GM18502 (cell line): ENCODE measurements around the gene TTC34.
"Not testable (repeated sequence)": the region's sequence is repeated elsewhere in the genome, so short reads cannot be mapped to it uniquely, and the experiment has no call there.

ENCODE experiments used
- ATAC-seq: cut with Tn5 transposase; IDR thresholded peaks from one replicate; pipeline ENCODE4 v1.9.1; 2021; ENCODE audit warnings: mild to moderate bottlenecking; ENCODE audit not compliant: unreplicated experiment, poor library complexity

TTC34 gene

DNA sequence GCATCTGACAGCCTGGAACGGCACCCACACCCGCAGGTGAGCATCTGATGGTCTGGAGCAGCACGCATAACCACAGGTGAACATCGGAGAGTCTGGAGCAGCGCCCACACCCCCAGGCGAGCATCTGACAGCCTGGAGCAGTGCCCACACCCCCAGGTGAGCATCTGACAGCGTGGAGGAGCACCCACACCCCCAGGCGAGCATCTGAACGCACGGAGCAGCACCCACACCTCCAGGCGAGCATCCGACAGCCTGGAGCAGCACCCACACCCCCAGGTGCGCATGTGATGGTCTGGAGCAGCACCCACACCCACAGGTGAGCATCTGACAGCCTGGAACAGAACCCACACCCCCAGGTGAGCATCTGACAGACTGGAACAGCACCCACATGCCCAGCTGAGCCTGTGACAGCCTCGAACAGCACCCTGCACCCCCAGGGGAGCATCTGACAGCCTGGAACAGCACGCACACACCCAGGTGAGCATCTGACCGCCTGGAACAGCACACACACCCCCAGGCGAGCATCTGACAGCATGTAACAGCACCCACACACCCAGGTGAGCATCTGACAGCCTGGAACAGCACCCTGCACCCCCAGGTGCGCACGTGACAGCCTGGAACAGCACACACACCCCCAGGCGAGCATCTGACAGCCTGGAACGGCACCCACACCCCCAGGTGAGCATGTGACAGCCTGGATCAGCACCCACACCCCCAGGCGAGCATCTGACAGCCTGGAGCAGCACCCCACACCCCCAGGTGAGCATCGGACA lies 115.2 kb downstream of the TTC34 start:
- ATAC-seq, result not testable (repeated sequence)

DNA sequence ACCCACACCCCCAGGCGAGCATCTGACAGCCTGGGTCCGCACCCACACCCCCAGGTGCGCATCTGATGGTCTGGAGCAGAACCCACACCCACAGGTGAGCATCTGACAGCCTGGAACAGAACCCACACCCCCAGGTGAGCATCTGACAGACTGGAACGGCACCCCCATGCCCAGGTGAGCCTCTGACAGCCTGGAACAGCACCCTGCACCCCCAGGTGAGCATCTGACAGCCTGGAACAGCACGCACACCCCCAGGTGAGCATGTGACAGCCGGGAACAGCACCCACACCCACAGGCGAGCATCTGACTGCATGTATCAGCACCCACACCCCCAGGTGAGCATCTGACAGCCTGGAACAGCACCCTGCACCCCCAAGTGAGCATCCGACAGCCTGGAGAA lies 115.8 kb downstream of the TTC34 start:
- not testable (repeated sequence) for ATAC-seq

DNA sequence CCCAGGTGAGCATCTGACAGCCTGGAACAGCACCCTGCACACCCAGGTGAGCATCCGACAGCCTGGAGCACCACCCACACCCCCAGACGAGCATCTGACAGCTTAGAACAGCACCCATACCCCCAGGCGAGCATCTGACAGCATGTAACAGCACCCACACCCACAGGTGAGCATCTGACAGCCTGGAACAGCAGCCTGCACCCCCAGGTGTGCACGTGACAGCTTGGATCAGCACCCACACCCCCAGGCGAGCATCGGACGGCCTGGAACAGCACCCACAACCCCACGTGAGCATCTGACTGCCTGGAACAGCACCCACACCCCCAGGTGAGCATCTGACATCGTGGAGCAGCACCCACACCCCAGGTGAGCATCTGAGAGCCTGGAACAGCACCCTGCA lies 116.6 kb downstream of the TTC34 start:
- not testable (repeated sequence) for ATAC-seq

DNA sequence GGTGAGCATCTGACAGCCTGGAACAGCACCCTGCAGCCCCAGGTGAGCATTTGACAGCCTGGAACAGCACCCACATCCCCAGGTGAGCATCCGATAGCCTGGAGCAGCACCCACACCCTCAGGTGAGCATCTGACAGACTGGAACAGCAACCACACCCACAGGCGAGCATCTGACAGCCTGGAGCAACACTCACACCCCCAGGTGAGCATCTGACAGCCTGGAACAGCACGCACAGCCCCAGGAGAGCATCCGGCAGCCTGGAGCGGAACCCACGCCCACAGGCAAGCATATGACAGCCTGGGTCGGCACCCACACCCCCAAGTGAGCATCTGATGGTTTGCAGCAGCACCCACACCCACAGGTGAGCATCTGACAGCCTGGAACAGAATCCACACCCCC lies 117.5 kb downstream of the TTC34 start:
- ATAC-seq, result not testable (repeated sequence)

DNA sequence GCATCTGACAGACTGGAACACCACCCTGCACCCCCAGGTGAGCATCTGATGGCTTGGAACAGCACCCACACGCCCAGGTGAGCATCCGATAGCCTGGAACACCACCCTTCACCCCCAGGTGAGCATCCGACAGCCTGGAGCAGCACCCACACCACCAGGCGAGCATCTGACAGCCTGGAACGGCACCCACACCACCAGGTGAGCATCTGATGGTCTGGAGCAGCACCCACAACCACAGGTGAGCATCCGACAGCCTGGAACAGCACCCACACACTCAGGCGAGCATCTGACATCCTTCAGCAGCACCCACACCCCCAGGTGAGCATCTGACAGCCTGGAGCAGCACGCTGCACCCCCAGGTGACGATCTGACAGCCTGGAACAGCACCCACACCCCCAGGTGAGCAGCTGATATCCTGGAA lies 118.2 kb downstream of the TTC34 start:
- ATAC-seq, result not testable (repeated sequence)

DNA sequence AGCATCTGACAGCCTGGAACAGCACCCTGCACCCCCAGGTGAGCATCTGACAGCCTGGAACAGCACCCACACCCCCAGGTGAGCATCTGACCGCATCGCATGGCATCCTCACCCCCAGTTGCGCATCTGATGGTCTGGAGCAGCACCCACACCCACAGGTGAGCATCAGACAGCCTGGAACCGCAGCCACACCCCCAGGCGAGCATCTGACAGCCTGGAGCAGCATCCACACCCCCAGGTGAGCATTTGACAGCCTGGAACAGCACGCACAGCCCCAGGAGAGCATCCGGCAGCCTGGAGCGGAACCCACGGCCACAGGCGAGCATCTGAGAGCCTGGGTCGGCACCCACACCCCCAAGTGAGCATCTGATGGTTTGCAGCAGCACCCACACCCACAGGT lies 118.6 kb downstream of the TTC34 start:
- ATAC-seq, result not testable (repeated sequence)

DNA sequence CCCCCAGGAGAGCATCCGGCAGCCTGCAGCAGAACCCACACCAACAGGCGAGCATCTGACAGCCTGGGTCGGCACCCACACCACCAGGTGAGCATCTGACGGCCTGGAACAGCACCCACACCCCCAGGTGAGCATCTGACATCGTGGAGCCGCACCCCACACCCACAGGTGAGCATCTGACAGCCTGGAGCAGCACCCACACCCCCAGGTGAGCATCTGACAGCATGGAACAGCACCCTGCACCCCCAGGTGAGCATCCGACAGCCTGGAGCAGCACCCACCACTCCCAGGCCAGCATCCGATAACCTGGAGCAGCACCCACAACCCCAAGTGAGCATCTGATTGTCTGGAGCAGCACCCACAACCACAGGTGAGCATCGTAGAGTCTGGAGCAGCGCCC lies 124.8 kb downstream of the TTC34 start:
- not testable (repeated sequence) for ATAC-seq

DNA sequence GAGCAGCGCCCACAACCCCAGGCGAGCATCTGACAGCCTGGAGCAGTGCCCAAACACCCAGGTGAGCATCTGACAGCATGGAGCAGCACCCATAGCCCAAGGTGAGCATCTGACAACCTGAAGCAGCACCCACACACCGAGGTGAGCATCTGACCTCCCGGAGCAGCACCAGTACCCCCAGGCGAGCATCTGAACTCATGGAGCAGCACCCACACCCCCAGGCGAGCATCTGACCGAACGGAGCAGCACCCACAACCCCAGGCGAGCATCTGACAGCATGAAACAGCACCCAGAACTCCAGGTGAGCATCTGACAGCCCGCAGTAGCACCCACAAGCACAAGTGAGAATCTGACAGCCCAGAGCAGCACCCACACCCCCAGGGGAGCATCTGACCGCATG lies 129.8 kb downstream of the TTC34 start:
- not testable (repeated sequence) for ATAC-seq

DNA sequence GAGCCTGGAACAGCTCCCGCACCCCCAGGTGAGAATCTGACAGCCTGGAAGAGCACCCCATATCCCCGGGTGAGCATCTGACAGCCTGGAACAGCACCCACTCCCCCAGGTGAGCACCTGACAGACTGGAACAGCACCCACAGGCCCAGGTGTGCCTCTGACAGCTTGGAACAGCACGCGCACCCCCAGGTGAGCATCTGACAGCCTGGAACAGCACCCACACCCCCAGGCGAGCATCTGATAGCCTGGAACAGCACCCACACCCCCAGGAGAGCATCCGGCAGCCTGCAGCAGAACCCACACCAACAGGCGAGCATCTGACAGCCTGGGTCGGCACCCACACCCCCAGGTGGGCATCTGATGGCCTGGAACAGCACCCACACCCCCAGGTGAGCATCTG lies 141.7 kb downstream of the TTC34 start:
- ATAC-seq, result not testable (repeated sequence)

DNA sequence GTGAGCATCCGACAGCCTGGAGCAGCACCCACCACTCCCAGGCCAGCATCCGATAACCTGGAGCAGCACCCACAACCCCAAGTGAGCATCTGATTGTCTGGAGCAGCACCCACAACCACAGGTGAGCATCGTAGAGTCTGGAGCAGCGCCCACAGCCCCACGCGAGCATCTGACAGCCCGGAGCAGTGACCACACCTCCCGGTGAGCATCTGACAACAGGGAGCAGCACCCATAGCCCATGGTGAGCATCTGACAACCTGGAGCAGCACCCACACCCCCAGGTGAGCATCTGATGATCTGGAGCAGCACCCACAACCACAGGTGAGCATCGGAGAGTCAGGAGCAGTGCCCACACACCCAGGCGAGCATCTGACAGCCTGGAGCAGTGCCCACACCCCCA lies 143.6 kb downstream of the TTC34 start:
- ATAC-seq, result not testable (repeated sequence)

DNA sequence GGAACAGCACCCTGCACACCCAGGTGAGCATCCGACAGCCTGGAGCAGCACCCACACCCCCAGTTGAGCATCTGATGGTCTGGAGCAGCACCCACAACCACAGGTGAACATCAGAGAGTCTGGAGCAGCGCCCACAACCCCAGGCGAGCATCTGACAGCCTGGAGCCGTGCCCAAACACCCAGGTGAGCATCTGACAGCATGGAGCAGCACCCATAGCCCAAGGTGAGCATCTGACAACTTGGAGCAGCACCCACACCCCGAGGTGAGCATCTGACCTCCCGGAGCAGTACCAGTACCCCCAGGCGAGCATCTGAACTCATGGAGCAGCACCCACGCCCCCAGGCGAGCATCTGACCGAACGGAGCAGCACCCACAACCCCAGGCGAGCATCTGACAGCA lies 144.4 kb downstream of the TTC34 start:
- not testable (repeated sequence) for ATAC-seq

DNA sequence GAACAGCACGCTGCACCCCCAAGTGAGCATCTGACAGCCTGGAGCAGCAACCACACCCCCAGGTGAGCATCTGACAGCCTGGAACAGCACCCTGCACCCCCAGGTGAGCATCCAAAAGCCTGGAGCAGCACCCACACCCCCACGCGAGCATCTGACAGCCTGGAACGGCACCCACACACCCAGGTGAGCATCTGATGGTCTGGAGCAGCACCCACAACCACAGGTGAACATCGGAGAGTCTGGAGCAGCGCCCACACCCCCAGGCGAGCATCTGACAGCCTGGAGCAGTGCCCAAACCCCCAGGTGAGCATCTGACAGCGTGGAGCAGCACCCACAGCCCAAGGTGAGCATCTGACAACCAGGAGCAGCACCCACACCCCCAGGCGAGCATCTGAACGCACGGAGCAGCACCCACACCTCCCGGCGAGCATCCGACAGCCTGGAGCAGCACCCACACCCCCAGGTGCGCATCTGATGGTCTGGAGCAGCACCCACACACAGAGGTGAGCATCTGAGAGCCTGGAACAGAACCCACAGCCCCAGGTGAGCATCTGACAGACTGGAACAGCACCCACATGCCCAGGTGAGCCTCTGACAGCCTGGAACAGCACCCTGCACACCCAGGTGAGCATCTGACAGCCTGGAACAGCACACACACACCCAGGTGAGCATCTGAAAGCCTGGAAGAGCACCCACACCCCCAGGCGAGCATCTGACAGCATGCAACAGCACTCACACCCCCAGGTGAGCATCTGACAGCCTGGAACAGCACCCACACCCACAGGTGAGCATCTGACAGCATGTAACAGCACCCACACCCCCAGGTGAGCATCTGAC lies 145.7 kb downstream of the TTC34 start:
- ATAC-seq, result not testable (repeated sequence)

DNA sequence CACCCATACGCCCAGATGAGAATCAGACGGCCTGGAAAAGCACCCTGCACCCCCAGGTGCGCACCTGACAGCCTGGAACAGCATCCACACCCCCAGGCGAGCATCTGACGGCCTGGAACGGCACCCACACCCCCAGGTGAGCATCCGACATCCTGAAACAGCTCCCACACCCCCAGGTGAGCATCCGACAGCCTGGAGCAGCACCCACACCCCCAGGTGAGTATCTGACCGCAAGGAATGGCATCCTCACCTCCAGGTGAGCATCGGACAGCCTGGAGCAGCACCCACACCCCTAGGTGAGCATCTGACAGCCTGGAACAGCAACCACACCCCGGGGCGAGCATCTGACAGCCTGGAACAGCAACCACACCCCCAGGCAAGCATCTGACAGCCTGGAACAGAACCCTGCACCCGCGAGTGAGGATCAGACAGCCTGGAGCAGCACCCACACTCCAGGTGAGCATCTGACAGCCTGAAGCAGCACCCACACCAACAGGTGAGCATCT lies 147.0 kb downstream of the TTC34 start:
- ATAC-seq, result not testable (repeated sequence)

DNA sequence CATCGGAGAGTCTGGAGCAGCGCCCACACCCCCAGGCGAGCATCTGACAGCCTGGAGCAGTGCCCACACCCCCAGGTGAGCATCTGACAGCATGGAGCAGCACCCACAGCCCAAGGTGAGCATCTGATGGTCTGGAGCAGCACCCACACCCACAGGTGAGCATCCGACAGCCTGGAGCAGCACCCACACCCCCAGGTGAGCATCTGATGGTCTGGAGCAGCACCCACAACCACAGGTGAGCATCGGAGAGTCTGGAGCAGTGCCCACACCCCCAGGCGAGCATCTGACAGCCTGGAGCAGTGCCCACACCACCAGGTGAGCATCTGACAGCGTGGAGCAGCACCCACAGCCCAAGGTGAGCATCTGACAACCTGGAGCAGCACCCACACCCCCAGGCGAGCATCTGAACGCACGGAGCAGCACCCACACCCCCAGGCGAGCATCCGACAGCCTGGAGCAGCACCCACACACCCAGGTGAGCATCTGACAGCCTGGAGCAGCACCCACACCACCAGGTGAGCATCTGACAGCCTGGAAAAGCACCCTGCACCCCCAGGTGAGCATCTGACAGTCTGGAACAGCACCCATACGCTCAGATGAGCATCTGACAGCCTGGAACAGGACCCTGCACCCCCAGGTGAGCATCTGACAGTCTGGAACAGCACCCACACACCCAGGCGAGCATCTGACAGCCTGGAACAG lies 147.6 kb downstream of the TTC34 start:
- ATAC-seq, result not testable (repeated sequence)

DNA sequence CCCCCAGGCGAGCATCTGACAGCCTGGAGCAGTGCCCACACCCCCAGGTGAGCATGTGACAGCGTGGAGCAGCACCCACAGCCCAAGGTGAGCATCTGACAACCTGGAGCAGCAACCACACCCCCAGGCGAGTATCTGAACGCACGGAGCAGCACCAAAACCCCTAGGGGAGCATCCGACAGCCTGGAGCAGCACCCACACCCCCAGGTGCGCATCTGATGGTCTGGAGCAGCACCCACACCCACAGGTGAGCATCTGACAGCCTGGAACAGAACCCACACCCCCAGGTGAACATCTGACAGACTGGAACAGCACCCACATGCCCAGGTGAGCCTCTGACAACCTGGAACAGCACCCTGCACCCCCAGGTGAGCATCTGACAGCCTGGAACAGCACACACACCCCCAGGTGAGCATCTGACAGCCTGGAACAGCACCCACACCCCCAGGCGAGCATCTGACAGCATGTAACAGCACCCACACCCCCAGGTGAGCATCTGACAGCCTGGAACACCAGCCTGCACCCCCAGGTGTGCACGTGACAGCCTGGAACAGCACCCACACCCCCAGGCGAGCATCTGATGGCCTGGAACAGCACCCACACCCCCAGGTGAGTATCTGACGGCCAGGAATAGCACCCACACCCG lies 148.4 kb downstream of the TTC34 start:
- ATAC-seq, result not testable (repeated sequence)

DNA sequence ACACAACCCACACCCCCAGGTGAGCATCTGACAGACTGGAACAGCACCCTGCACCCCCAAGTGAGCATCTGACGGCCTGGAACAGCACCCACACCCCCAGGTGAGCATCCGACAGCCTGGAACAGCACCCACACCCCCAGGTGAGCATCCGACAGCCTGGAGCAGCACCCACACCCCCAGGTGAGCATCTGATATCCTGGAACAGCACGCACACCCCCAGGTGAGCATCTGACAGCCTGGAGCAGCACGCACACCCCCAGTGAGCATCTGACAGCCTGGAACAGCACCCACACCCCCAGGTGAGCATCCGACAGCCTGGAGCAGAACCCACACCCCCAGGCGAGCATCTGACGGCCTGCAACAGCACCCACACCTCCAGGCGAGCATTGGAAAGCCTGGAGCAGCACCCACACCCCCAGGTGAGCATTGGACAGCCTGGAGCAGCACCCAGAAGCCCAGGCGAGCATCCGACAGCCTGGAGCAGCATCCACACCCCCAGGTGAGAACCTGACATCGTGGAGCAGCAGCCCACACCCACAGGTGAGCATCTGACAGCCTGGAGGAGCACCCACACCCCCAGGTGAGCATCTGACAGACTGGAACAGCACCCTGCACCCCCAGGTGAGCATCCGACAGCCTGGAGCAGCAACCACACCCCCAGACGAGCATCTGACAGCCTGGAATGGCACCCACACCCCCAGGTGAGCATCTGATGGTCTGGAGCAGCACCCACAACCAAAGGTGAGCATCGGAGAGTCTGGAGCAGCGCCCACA lies 149.2 kb downstream of the TTC34 start:
- ATAC-seq, result not testable (repeated sequence)

DNA sequence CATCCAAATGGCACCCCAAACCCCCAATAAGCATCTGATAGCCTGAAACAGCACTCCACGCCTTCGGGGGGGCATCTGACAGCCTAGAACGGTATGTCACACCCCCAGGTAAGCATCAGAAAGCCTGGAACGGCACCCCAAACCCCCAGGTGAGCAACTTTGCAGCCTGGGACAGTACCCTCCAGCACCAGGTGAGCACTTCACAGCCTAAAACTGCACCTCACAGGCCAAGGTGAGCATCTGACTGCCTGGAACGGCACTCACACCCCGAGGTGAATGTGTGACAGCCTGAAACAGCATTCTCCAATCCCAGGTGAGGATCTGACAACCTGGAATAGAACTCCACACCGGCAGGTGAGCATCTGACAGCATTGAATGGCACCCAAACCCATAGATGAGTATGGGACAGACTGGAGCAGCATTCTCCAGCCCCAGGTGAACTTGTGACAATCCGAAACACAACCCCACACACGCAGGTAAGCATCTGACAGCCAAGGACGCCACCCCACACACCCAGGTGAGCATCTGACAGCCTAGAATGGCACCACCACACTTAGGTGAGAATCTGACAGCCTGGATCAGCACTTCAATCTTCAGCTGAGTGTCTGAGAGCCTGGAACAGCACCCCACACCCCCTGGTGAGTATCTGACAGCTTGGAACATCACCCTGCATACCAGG lies 150.4 kb downstream of the TTC34 start:
- no peak for ATAC-seq

DNA sequence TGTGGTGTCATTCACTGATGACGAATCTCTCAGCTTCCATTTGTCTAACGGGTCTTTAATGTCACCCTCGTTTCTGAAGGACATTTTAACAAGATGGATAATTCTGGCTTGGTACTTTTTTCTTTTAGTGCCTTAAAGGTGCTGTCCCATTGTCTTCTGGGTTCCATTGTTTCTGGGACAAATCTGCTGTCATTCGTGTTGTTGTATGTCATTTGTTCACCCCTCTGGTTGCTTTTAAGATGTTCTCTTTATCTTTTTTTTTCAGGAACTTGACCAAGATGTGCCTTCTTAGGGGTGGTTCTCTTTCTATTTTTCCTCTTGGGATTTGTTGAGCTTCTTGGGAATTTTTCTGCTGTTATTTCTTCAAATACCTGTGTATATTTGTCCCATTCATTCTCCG lies 154.7 kb downstream of the TTC34 start:
- no peak for ATAC-seq

DNA sequence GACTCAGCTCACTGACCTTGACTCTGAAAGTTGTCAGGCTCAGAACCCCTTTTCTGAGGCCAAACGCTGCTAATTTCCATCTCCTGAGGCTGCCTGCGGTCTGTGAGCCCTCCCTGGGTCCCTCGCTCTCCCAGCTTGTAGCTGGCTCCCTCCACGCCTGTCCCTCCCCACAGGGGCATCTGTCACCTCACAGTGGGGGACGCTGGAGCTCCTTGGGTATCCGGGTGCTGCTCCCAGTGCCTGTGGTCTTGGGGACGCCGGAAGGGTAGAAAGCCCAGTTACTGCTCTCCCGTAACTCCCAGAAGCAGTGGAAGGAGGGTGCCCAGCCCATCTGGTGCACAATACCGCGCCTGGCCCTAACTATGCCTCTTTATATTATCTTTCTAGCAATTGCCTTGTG lies 155.7 kb downstream of the TTC34 start:
- ATAC-seq, result no peak
